ENCODE data around the gene OPCML. TPM values are rescaled to one million over a fixed set of nuclear protein-coding genes. Genes with fewer than 3 reads are reported as not detected.

The OPCML gene
- total and polyA plus RNA-seq, 2 donors (not counting 1 experiment from before 2014, with no cell fraction given) = not detected

DNA sequence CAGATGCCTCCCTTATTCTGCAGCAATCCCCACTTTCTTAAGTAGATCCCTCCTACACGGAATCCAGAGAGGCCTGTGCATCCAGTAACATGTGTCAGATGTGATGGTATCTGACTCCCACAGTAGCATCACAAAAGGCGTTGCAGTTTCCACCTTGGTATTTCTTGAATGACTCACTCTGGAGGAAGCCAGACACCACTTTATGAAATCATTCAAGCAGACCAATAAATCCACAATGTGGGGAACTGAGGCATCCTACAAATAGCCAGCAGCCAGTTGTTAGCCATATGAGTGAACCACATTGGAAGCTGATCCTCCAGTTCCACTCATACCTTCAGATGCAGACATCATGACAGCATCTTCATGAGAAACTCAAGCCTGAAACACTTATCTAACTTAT, 798.1 kb downstream of the OPCML start:
- Mint-ChIP-seq H3K9me3 (ENCODE audit: insufficient read depth) (peaks cover 3% of the 10 kb centered on the region), H3K4me1 (no peaks in the 10 kb centered on the region), H3K27me3 (no peaks in the 10 kb centered on the region), H3K27ac (no peak overlapping the region), H3K4me3 (no peak overlapping the region)
- Histone ChIP-seq H3K27me3 (replicated peaks in 1 of 4; ENCODE audit: control extremely low read depth in 1 of 4, control insufficient read depth in 3 of 4, insufficient read depth in 4 of 4, low read length in 3 of 4) (no peaks in the 10 kb centered on the region), H3K4me2 (replicated peaks; ENCODE audit: low read depth, low read length, poor library complexity, severe bottlenecking) (no peak overlapping the region), H3K79me2 (ENCODE audit: control insufficient read depth, insufficient read depth, low read length) (no peaks in the 10 kb centered on the region), H3K36me3 (replicated peaks in 1 of 2; ENCODE audit: control extremely low read depth in 1 of 2, control insufficient read depth in 1 of 2, extremely low read depth in 1 of 2, insufficient read depth in 2 of 2, low read length in 1 of 2) (no peaks in the 10 kb centered on the region), H3K4me3 (ENCODE audit: control extremely low read depth in 1 of 5, extremely low read depth in 1 of 5, insufficient read depth in 1 of 5, low read depth in 2 of 5, low read length in 4 of 5) (no peak overlapping the region), H3K9me3 (ENCODE audit: control extremely low read depth in 1 of 3, control insufficient read depth in 2 of 3, insufficient read depth in 1 of 3, low read length in 2 of 3) (no peaks in the 10 kb centered on the region), H2AFZ (ENCODE audit: insufficient read depth, low read depth, low read length, poor library complexity, severe bottlenecking) (no peak overlapping the region), H4K20me1 (ENCODE audit: control insufficient read depth, insufficient read depth, low read length, poor library complexity, severe bottlenecking) (no peaks in the 10 kb centered on the region), H3K9ac (ENCODE audit: low read length) (no peak overlapping the region), H3K27ac (ENCODE audit: low read length in 2 of 2) (no peak overlapping the region), H3K4me1 (ENCODE audit: control insufficient read depth in 2 of 2, insufficient read depth in 2 of 2, low read length in 2 of 2) (no peaks in the 10 kb centered on the region)
- DNase-seq (no peak), ATAC-seq (ENCODE audit: low read depth) (no peak)
- intact Hi-C loops (cut with micrococcal nuclease) = no loop called here
- ChIA-PET POLR2A (no interaction called here), CTCF (no interaction called here)
- 63% methylated on average over 2 of the region's 2 CpGs for WGBS (ENCODE audit: insufficient coverage)
- TF ChIP-seq EZH2 (IDR thresholded peaks at IDR 0.05; ENCODE audit: borderline replicate concordance, insufficient read depth, low read depth, low read length, poor library complexity, severe bottlenecking) = no peak
- TF ChIP-seq, protein P1, sequence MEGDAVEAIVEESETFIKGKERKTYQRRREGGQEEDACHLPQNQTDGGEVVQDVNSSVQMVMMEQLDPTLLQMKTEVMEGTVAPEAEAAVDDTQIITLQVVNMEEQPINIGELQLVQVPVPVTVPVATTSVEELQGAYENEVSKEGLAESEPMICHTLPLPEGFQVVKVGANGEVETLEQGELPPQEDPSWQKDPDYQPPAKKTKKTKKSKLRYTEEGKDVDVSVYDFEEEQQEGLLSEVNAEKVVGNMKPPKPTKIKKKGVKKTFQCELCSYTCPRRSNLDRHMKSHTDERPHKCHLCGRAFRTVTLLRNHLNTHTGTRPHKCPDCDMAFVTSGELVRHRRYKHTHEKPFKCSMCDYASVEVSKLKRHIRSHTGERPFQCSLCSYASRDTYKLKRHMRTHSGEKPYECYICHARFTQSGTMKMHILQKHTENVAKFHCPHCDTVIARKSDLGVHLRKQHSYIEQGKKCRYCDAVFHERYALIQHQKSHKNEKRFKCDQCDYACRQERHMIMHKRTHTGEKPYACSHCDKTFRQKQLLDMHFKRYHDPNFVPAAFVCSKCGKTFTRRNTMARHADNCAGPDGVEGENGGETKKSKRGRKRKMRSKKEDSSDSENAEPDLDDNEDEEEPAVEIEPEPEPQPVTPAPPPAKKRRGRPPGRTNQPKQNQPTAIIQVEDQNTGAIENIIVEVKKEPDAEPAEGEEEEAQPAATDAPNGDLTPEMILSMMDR (IDR thresholded peaks at IDR 0.05) = no peak

DNA sequence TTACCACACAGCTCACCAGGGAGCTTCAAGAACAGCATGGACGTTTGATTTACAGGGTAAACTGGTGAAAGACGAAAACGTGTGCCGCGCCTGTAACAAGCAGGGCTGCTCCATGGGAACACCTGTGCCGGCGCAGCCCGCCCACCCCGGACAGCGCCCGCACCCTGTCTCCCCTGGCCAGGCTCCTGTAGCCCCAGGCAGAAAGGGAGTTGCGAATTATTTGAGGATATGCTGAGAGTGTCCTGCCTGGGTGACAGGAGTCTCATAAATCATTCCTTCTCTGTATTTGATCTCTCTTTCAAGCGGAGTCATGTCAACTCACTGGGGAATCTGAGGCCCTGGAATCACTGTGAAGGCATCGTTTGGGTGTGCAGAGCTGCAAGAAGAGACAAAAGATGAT, 804.3 kb downstream of the OPCML start:
- POLR2A ChIA-PET = no interaction called here
- intact Hi-C loops (cut with micrococcal nuclease) = no loop called here

More for the DNA sequence above, 804.3 kb downstream of the OPCML start:
- Histone ChIP-seq H3K9me3 (ENCODE audit: control extremely low read depth in 1 of 3, control insufficient read depth in 2 of 3, insufficient read depth in 1 of 3, low read length in 2 of 3) (peaks cover 0 to 12% (median 0%) of the 10 kb centered on the region in 3 donors), H3K27me3 (replicated peaks in 1 of 4; ENCODE audit: control extremely low read depth in 1 of 4, control insufficient read depth in 3 of 4, insufficient read depth in 4 of 4, low read length in 3 of 4) (no peaks in the 10 kb centered on the region), H3K4me1 (ENCODE audit: control insufficient read depth in 2 of 2, insufficient read depth in 2 of 2, low read length in 2 of 2) (no peaks in the 10 kb centered on the region), H4K20me1 (ENCODE audit: control insufficient read depth, insufficient read depth, low read length, poor library complexity, severe bottlenecking) (no peaks in the 10 kb centered on the region), H3K4me2 (replicated peaks; ENCODE audit: low read depth, low read length, poor library complexity, severe bottlenecking) (no peak overlapping the region), H3K4me3 (ENCODE audit: control extremely low read depth in 1 of 5, extremely low read depth in 1 of 5, insufficient read depth in 1 of 5, low read depth in 2 of 5, low read length in 4 of 5) (no peak overlapping the region), H2AFZ (ENCODE audit: insufficient read depth, low read depth, low read length, poor library complexity, severe bottlenecking) (no peak overlapping the region), H3K79me2 (ENCODE audit: control insufficient read depth, insufficient read depth, low read length) (no peaks in the 10 kb centered on the region), H3K27ac (ENCODE audit: low read length in 2 of 2) (no peak overlapping the region), H3K36me3 (replicated peaks in 1 of 2; ENCODE audit: control extremely low read depth in 1 of 2, control insufficient read depth in 1 of 2, extremely low read depth in 1 of 2, insufficient read depth in 2 of 2, low read length in 1 of 2) (no peaks in the 10 kb centered on the region), H3K9ac (ENCODE audit: low read length) (no peak overlapping the region)
- 91% methylated on average over 12 of the region's 14 CpGs for WGBS (ENCODE audit: insufficient coverage)
- CTCF ChIA-PET = no interaction called here
- no peak overlapping the region for H3K27ac Mint-ChIP-seq
- DNase-seq (no peak), ATAC-seq (ENCODE audit: low read depth) (no peak)
- H3K27me3 Mint-ChIP-seq = no peaks in the 10 kb centered on the region
- TF ChIP-seq, protein P1 (IDR thresholded peaks at IDR 0.05) = no peak
- TF ChIP-seq EZH2 (IDR thresholded peaks at IDR 0.05; ENCODE audit: borderline replicate concordance, insufficient read depth, low read depth, low read length, poor library complexity, severe bottlenecking) = no peak
- H3K4me1 Mint-ChIP-seq = no peaks in the 10 kb centered on the region
- H3K4me3 Mint-ChIP-seq = no peak overlapping the region
- H3K9me3 Mint-ChIP-seq (ENCODE audit: insufficient read depth) = peaks cover 2% of the 10 kb centered on the region
